HL-60 (cell line): ENCODE results near the gene ANKRD33B.

Experiments
- DNase-seq, 2 experiments: peaks; one replicate each; pipeline ENCODE4 v3.0.0-alpha.2; 2010 to 2020; ENCODE audit warnings: low read depth in 1 of 2, low spot score in 1 of 2
- H3K27ac ChIP-seq: fragments of 250-450 bp; sonication (Bioruptor Pico); replicated peaks from 2 replicates; pipeline ENCODE4 v1.5.1; 2020; ENCODE audit warnings: mild to moderate bottlenecking, moderate library complexity
- H3K27me3 ChIP-seq: fragments of 250-450 bp; sonication (Bioruptor Pico); 2 replicates; pipeline ENCODE4 v1.5.1; 2021; ENCODE audit warnings: mild to moderate bottlenecking, moderate library complexity; ENCODE audit not compliant: insufficient read depth, poor library complexity, severe bottlenecking
- H3K4me3 ChIP-seq: replicated peaks from 2 replicates; pipeline ENCODE4 v1.5.1; 2011; ENCODE audit warnings: mild to moderate bottlenecking, control low read depth, low read length; ENCODE audit not compliant: insufficient read depth
- CTCF ChIP-seq: IDR thresholded peaks from one replicate; pipeline ENCODE4 v1.5.1; 2011; ENCODE audit warnings: low read length, control low read depth, inconsistent platforms; ENCODE audit not compliant: insufficient read depth
- GABPA ChIP-seq: IDR thresholded peaks from 2 replicates; pipeline ENCODE4 v1.6.1; 2012; ENCODE audit warnings: low read depth
- POLR2AphosphoS5 ChIP-seq: IDR thresholded peaks from 2 replicates; pipeline ENCODE4 v1.6.1; 2012; ENCODE audit warnings: low read depth
- SPI1 ChIP-seq: IDR thresholded peaks from 2 replicates; pipeline ENCODE4 v1.6.1; 2012; ENCODE audit warnings: low read depth, mild to moderate bottlenecking, borderline replicate concordance
- TF ChIP-seq, protein P1 (sequence below): IDR thresholded peaks from 2 replicates; pipeline ENCODE4 v1.6.1; 2012; ENCODE audit warnings: low read depth; ENCODE audit not compliant: insufficient replicate concordance

Gene ANKRD33B

GRCh38 chr5:10699987-10700386 lies 136.1 kb downstream of the ANKRD33B start:
- no peak overlapping the region for H3K27ac ChIP-seq
- H3K27me3 ChIP-seq: no peaks in the 10 kb centered on the region
- TF ChIP-seq POLR2AphosphoS5 (no peak), SPI1 (no peak)
- no peak for DNase-seq
- no peak overlapping the region for H3K4me3 ChIP-seq

- no peak overlapping the region for H3K27ac ChIP-seq
- TF ChIP-seq SPI1: no peak
- no peak for TF ChIP-seq CTCF
- no peak for TF ChIP-seq GABPA
- TF ChIP-seq, protein P1, sequence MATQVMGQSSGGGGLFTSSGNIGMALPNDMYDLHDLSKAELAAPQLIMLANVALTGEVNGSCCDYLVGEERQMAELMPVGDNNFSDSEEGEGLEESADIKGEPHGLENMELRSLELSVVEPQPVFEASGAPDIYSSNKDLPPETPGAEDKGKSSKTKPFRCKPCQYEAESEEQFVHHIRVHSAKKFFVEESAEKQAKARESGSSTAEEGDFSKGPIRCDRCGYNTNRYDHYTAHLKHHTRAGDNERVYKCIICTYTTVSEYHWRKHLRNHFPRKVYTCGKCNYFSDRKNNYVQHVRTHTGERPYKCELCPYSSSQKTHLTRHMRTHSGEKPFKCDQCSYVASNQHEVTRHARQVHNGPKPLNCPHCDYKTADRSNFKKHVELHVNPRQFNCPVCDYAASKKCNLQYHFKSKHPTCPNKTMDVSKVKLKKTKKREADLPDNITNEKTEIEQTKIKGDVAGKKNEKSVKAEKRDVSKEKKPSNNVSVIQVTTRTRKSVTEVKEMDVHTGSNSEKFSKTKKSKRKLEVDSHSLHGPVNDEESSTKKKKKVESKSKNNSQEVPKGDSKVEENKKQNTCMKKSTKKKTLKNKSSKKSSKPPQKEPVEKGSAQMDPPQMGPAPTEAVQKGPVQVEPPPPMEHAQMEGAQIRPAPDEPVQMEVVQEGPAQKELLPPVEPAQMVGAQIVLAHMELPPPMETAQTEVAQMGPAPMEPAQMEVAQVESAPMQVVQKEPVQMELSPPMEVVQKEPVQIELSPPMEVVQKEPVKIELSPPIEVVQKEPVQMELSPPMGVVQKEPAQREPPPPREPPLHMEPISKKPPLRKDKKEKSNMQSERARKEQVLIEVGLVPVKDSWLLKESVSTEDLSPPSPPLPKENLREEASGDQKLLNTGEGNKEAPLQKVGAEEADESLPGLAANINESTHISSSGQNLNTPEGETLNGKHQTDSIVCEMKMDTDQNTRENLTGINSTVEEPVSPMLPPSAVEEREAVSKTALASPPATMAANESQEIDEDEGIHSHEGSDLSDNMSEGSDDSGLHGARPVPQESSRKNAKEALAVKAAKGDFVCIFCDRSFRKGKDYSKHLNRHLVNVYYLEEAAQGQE: no peak
- TF ChIP-seq POLR2AphosphoS5: no peak
- no peak overlapping the region for H3K4me3 ChIP-seq
- H3K27me3 ChIP-seq: no peaks in the 10 kb centered on the region
- no peak for DNase-seq
Observed at GRCh38 chr5:10700516-10700915, 136.6 kb downstream of the ANKRD33B start.

GRCh38 chr5:10701567-10702039 lies 137.7 kb downstream of the ANKRD33B start:
- peak in 1 of 2 experiments; percentile 22 for DNase-seq
- Histone ChIP-seq H3K27ac (no peak overlapping the region), H3K4me3 (no peak overlapping the region), H3K27me3 (no peaks in the 10 kb centered on the region)
- TF ChIP-seq GABPA (no peak), POLR2AphosphoS5 (no peak), CTCF (peak; percentile 7)

DNA sequence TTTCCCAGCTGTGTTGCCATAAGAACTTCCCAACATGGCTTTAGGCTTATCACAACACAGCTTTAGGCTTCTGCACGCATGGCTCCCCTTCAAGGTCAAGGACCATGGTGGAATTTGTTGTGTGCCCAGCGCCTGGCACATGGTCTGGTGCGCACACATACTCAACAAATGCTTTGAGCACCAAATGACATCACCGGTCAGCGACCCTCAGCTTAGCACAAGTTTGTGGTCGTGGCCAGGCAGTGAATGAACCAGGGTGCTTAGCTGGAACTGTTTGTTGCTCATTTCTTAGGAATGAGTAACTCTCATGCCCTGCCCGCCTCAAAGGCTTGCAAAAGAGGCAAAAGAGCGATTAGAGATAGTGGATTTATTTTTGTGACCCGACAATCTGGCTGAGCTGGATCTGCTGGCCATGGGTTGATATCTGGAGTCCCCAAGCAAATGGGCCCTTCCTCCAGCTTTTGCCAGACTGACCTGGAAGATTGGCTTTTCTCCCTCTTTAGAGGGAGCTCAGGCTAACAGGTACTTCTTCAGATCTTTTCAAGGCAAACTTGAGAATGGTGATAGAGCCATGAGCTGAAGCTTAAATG lies 138.3 kb downstream of the ANKRD33B start:
- no peak overlapping the region for H3K4me3 ChIP-seq
- H3K27me3 ChIP-seq: no peaks in the 10 kb centered on the region
- no peak overlapping the region for H3K27ac ChIP-seq
- TF ChIP-seq SPI1 (no peak), POLR2AphosphoS5 (no peak), GABPA (no peak), CTCF (no peak)
- TF ChIP-seq, protein P1: no peak
- DNase-seq: no peak
